Duodenal mucosa (tissue), 2 donors: ENCODE data around the gene NECAB3.
"Not testable (repeated sequence)": the region's sequence is repeated elsewhere in the genome, so short reads cannot be mapped to it uniquely, and the experiment has no call there.

Experiments
- H3K27ac ChIP-seq: one replicate; pipeline ENCODE4 v1.7.0; 2013; ENCODE audit warnings: low read depth, low read length
- H3K27me3 ChIP-seq, 2 donors: one replicate each; pipeline ENCODE4 v1.7.0; 2013; ENCODE audit warnings: low read length in 2 of 2, control low read depth in 1 of 2; ENCODE audit not compliant: insufficient read depth in 2 of 2, control insufficient read depth in 1 of 2
- H3K36me3 ChIP-seq, 2 donors: one replicate each; pipeline ENCODE4 v1.7.0; 2013; ENCODE audit warnings: low read length in 2 of 2, control low read depth in 1 of 2; ENCODE audit not compliant: insufficient read depth in 2 of 2, control insufficient read depth in 1 of 2
- H3K4me1 ChIP-seq, 2 donors: one replicate each; pipeline ENCODE4 v1.7.0; 2013; ENCODE audit warnings: low read length in 2 of 2, control low read depth in 1 of 2; ENCODE audit not compliant: insufficient read depth in 2 of 2, control insufficient read depth in 1 of 2
- H3K4me3 ChIP-seq, 2 donors: one replicate each; pipeline ENCODE4 v1.7.0; 2013; ENCODE audit warnings: low read length in 2 of 2, low read depth in 1 of 2
- H3K9ac ChIP-seq, 2 donors: one replicate each; pipeline ENCODE4 v1.7.0; 2013; ENCODE audit warnings: low read length in 2 of 2, low read depth in 1 of 2
- H3K9me3 ChIP-seq, 2 donors: one replicate each; pipeline ENCODE4 v1.7.0; 2013; ENCODE audit warnings: low read length in 2 of 2, control low read depth in 1 of 2; ENCODE audit not compliant: control insufficient read depth in 1 of 2

NECAB3 gene

DNA sequence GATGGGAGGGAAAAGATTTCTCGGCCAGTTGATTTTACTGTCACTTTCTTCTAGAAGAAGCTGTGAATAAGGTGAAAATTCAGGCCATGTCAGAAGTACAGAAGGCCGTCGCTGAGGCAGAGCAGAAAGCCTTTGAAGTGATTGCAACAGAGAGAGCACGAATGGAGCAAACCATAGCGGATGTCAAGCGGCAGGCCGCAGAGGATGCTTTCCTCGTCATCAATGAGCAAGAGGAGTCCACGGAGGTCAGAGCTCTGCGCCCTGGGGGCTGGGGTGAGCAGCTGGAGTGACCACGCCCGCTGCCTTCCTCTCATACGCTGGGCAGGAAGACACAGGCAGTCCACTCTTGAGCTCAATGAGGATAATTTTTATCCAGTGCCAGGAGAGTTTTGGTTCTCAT is 33.9 kb downstream of the NECAB3 start:
- Histone ChIP-seq H3K27ac (no peak overlapping the region), H3K4me1 (no peaks in the 10 kb centered on the region), H3K4me3 (no peak overlapping the region), H3K27me3 (no peaks in the 10 kb centered on the region), H3K36me3 (peaks cover 30 to 72% of the 10 kb centered on the region in 2 donors), H3K9me3 (no peaks in the 10 kb centered on the region), H3K9ac (no peak overlapping the region)

GRCh38 chr20:33636776-33637175 is 37.5 kb downstream of the NECAB3 start:
- Histone ChIP-seq H3K9ac (no peak overlapping the region), H3K4me1 (no peaks in the 10 kb centered on the region), H3K9me3 (no peaks in the 10 kb centered on the region), H3K36me3 (peaks cover 20 to 50% of the 10 kb centered on the region in 2 donors), H3K4me3 (no peak overlapping the region), H3K27me3 (no peaks in the 10 kb centered on the region), H3K27ac (no peak overlapping the region)

DNA sequence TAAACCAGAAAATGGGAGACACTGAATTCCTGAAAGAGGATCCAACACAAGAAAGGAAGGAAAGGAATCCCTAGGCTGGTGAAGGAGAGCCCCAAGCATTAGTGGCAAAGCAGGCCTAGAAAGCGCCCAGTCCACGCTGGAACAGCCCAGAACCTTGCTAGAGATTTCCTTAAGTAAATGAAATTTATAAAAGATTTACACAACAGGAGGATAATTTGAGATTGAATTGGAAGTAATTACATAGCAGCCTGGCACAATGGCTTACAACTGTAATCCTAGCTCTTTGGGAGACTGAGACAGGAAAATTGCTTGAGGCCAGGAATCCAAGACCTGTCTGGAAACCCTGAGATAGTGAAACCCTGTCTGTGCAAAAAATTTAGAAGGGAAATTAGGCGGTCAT is 38.9 kb downstream of the NECAB3 start:
- Histone ChIP-seq H3K27me3 (no peaks in the 10 kb centered on the region), H3K4me3 (no peak overlapping the region), H3K9me3 (no peaks in the 10 kb centered on the region), H3K4me1 (no peaks in the 10 kb centered on the region), H3K36me3 (peaks cover 27 to 50% of the 10 kb centered on the region in 2 donors), H3K27ac (no peak overlapping the region), H3K9ac (no peak overlapping the region)

GRCh38 chr20:33631910-33632309 is 42.3 kb downstream of the NECAB3 start:
- H3K9ac ChIP-seq, H3K27me3 ChIP-seq, H3K4me1 ChIP-seq, H3K4me3 ChIP-seq, H3K27ac ChIP-seq, H3K9me3 ChIP-seq: not testable (repeated sequence)
- H3K36me3 ChIP-seq: peaks cover 22 to 53% of the 10 kb centered on the region in 2 donors

GRCh38 chr20:33630507-33630906 is 43.7 kb downstream of the NECAB3 start:
- no peaks in the 10 kb centered on the region for H3K9me3 ChIP-seq
- H3K36me3 ChIP-seq: peaks cover 20 to 53% of the 10 kb centered on the region in 2 donors
- no peaks in the 10 kb centered on the region for H3K27me3 ChIP-seq

GRCh38 chr20:33629979-33630378 is 44.2 kb downstream of the NECAB3 start:
- no peaks in the 10 kb centered on the region for H3K4me1 ChIP-seq
- no peaks in the 10 kb centered on the region for H3K27me3 ChIP-seq
- no peak overlapping the region for H3K27ac ChIP-seq
- H3K9ac ChIP-seq: no peak overlapping the region
- no peaks in the 10 kb centered on the region for H3K9me3 ChIP-seq
- H3K4me3 ChIP-seq: no peak overlapping the region
- peaks cover 24 to 53% of the 10 kb centered on the region in 2 donors for H3K36me3 ChIP-seq

More at GRCh38 chr20:33630507-33630906, 43.7 kb downstream of the NECAB3 start:
- Histone ChIP-seq H3K27ac (no peak overlapping the region), H3K9ac (no peak overlapping the region), H3K4me1 (no peaks in the 10 kb centered on the region), H3K4me3 (no peak overlapping the region)

GRCh38 chr20:33629533-33629932 is 44.7 kb downstream of the NECAB3 start:
- Histone ChIP-seq H3K4me3 (no peak overlapping the region), H3K27me3 (no peaks in the 10 kb centered on the region), H3K9me3 (no peaks in the 10 kb centered on the region), H3K27ac (no peak overlapping the region), H3K9ac (no peak overlapping the region), H3K4me1 (no peaks in the 10 kb centered on the region), H3K36me3 (peaks cover 27 to 55% of the 10 kb centered on the region in 2 donors)

GRCh38 chr20:33627577-33628216 is 46.5 kb downstream of the NECAB3 start:
- Histone ChIP-seq H3K4me3 (no peak overlapping the region), H3K27ac (no peak overlapping the region), H3K4me1 (no peaks in the 10 kb centered on the region), H3K9me3 (no peaks in the 10 kb centered on the region), H3K27me3 (no peaks in the 10 kb centered on the region), H3K9ac (no peak overlapping the region), H3K36me3 (peaks cover 31 to 65% of the 10 kb centered on the region in 2 donors)

- H3K9me3 ChIP-seq: no peaks in the 10 kb centered on the region
- H3K9ac ChIP-seq: no peak overlapping the region
- H3K4me1 ChIP-seq: no peaks in the 10 kb centered on the region
- no peak overlapping the region for H3K27ac ChIP-seq
- H3K27me3 ChIP-seq: no peaks in the 10 kb centered on the region
- H3K4me3 ChIP-seq: no peak overlapping the region
- H3K36me3 ChIP-seq: peaks cover 30 to 62% of the 10 kb centered on the region in 2 donors
Observed at GRCh38 chr20:33626190-33626589, 48.0 kb downstream of the NECAB3 start.

DNA sequence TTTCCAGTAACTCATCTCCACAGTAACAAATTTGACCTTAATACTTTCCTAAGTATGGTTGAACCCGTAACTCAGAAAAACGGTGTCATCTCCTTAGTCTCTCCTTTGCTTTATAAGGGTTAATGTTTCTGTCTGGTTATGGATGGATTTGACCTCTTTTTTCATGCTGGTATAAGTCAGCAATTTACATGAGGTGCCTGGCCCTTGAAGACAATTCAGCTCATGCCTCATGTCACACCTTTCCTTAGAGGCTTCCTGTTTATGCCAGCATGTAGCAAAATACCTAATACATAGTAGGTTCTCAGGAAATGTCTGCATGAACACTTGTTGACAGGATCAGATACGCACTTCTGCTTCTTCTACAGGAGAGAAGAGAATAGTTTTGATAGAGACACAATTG is 49.8 kb downstream of the NECAB3 start:
- no peaks in the 10 kb centered on the region for H3K9me3 ChIP-seq
- no peaks in the 10 kb centered on the region for H3K4me1 ChIP-seq
- H3K36me3 ChIP-seq: peaks cover 22 to 50% of the 10 kb centered on the region in 2 donors
- H3K27ac ChIP-seq: no peak overlapping the region
- H3K4me3 ChIP-seq: no peak overlapping the region
- H3K27me3 ChIP-seq: no peaks in the 10 kb centered on the region
- no peak overlapping the region for H3K9ac ChIP-seq
